ENCODE results near the gene NCAPD3. TPM values are rescaled to one million over a fixed set of nuclear protein-coding genes. Genes with fewer than 3 reads are reported as not detected.
A peak's percentile ranks its signal among the peaks of the same experiment; 100 is the strongest.
"Not testable (repeated sequence)": the region's sequence is repeated elsewhere in the genome, so short reads cannot be mapped to it uniquely, and the experiment has no call there.

The NCAPD3 gene
- total RNA-seq, 1 experiment from 2014 or later = 29.4 TPM

DNA sequence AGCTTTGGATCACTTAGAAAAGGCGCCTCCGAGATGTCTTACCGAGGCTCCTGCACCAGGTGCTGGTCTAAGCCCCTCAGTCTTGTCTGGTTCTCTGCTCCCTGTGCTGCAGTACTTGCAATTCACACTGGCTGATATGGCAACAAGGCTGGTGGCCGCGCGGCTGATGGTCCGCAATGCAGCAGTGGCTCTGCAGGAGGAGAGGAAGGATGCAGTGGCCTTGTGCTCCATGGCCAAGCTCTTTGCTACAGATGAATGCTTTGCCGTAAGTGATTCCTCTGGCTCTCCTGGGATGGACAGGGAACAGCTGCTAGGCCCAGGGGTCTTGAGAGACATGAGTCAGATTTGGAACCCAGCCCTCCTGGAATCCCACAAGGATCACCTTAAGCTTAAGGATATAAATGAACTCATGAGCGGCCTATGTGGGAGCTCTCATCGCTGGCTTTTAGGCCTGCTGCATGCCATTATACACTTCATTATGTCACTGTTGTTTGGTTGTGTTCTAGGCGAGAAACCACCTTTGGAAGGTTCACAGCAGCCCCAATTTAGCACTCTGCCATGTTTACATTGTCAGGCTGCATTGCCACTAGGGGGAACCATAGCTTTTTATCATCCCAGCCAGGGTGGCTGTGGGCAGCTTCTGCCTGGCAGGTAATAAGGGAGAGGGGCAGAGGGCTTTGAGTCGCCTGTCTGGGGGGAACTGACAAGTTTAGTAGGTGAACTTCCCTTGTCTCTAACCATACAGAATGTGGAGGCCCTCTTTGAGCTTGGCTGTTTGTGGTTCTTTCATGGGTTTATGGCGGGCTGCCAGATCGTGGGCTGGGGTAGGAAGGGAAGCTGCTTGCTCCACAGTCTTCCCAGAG, 38.1 kb upstream of the NCAPD3 start:
- no peak for DNase-seq (ENCODE audit: low read depth in 1 of 2, low spot score in 2 of 2)
- no peak overlapping the region for H3K27ac ChIP-seq
- no peaks in the 10 kb centered on the region for H3K27me3 ChIP-seq (replicated peaks)
- H3K4me3 ChIP-seq = no peak overlapping the region
- no peaks in the 10 kb centered on the region for H3K36me3 ChIP-seq
- H3K4me1 ChIP-seq (replicated peaks) = peaks cover 11% of the 10 kb centered on the region
- H3K9me3 ChIP-seq (replicated peaks) = no peaks in the 10 kb centered on the region

DNA sequence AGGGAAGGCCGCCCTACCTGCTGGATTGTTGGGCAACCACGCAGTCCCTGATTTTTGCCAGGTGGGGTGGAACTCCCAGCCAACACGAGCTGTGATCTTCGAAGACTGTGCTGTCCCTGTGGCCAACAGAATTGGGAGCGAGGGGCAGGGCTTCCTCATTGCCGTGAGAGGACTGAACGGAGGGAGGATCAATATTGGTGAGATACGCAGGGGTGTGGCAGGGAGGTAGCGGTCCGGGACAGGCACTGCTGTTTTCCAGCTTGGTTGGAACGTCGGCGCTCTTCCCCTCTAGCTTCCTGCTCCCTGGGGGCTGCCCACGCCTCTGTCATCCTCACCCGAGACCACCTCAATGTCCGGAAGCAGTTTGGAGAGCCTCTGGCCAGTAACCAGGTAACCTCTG, 37.2 kb upstream of the NCAPD3 start:
- H3K27ac ChIP-seq = no peak overlapping the region
- no peaks in the 10 kb centered on the region for H3K9me3 ChIP-seq (replicated peaks)
- no peak overlapping the region for H3K4me3 ChIP-seq
- peaks cover 3% of the 10 kb centered on the region for H3K4me1 ChIP-seq (replicated peaks)
- no peak for DNase-seq (ENCODE audit: low read depth in 1 of 2, low spot score in 2 of 2)
- no peaks in the 10 kb centered on the region for H3K27me3 ChIP-seq (replicated peaks)
- H3K36me3 ChIP-seq = no peaks in the 10 kb centered on the region

DNA sequence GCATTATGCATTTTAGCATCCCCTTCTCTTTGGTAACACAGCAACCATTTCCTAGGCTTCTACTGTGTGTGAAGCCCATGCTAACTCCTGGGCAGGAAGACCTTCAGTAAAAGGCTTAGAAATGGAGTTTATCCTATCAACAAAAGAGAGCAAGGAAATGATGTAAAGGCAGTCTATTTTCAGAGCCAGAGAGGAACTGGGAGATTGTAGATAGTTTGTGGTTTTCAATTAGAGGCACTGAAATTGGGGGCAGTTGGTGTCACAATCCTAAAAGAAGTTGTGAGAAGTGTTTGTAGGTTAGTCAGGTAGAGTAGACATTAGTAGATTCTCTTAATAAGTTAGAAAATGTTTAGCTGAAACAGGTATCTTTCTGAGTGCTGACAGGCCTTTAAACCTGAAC, 36.7 kb upstream of the NCAPD3 start:
- H3K4me3 ChIP-seq = no peak overlapping the region
- H3K27me3 ChIP-seq (replicated peaks) = no peaks in the 10 kb centered on the region
- H3K4me1 ChIP-seq (replicated peaks) = no peaks in the 10 kb centered on the region
- H3K9me3 ChIP-seq (replicated peaks) = no peaks in the 10 kb centered on the region
- no peak overlapping the region for H3K27ac ChIP-seq
- no peak for DNase-seq (ENCODE audit: low read depth in 1 of 2, low spot score in 2 of 2)
- H3K36me3 ChIP-seq = no peaks in the 10 kb centered on the region

DNA sequence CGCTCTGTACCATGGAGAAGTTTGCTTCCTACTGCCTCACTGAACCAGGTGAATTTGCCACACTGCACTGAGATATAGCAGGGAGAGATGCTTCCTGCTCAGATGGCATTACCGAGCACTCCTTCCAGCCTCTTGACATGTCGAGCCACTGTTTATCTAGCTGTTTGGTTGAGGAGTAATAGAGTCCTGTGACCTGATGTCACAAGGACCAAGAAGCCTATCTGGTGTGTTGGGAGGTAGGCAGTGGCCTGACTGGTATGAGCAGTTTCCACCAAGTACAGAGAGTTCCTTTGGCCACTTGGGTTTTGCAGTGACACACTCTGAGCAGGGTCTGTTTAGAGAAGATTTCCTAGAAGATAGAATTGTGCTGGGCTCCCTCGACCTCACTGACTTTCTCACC, 34.8 kb upstream of the NCAPD3 start:
- Histone ChIP-seq H3K27me3 (replicated peaks) (no peaks in the 10 kb centered on the region), H3K27ac (no peak overlapping the region), H3K4me3 (no peak overlapping the region), H3K36me3 (no peaks in the 10 kb centered on the region), H3K4me1 (replicated peaks) (no peaks in the 10 kb centered on the region; the same call in 1 of the 2 replicates), H3K9me3 (replicated peaks) (no peaks in the 10 kb centered on the region)
- DNase-seq (ENCODE audit: low read depth in 1 of 2, low spot score in 2 of 2) = no peak

DNA sequence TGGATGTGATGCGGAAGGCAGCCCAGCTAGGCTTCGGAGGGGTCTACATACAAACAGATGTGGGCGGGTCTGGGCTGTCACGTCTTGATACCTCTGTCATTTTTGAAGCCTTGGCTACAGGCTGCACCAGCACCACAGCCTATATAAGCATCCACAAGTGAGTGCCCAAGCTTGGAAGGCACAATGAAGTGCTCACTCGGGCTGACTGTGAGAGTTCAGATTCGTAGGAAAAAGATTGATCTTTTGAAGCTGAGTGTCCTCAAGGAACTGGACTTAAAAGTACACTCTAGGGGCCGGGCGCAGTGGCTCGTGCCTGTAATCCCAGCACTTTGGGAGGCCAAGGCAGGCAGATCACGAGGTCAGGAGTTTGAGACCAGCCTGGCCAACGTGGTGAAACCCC, 33.3 kb upstream of the NCAPD3 start:
- Histone ChIP-seq H3K9me3 (replicated peaks) (no peaks in the 10 kb centered on the region), H3K4me3 (no peak overlapping the region), H3K4me1 (replicated peaks) (no peaks in the 10 kb centered on the region; the same call in 1 of the 2 replicates), H3K27ac (no peak overlapping the region), H3K27me3 (replicated peaks) (no peaks in the 10 kb centered on the region), H3K36me3 (no peaks in the 10 kb centered on the region)
- no peak for DNase-seq (ENCODE audit: low read depth in 1 of 2, low spot score in 2 of 2)

DNA sequence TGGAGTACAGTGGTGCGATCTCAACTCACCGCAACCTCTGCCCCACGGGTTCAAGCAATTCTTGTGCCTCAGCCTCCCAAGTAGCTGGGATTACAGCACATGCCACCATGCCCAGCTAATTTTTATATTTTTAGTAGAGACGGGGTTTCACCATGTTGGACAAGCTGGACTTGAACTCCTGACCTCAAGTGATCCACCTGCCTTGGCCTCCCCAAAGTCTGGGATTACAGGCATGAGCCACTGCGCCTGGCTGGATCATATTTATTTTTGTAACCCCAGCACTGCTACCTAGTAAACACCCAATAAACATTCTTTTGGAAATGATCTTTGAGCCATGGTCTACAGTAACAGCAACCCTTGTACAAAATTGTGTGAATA, 31.4 kb upstream of the NCAPD3 start:
- not testable (repeated sequence) for H3K27me3 ChIP-seq (replicated peaks); H3K4me3 ChIP-seq; DNase-seq (ENCODE audit: low read depth in 1 of 2, low spot score in 2 of 2); H3K36me3 ChIP-seq; H3K4me1 ChIP-seq (replicated peaks); H3K27ac ChIP-seq; H3K9me3 ChIP-seq (replicated peaks)

DNA sequence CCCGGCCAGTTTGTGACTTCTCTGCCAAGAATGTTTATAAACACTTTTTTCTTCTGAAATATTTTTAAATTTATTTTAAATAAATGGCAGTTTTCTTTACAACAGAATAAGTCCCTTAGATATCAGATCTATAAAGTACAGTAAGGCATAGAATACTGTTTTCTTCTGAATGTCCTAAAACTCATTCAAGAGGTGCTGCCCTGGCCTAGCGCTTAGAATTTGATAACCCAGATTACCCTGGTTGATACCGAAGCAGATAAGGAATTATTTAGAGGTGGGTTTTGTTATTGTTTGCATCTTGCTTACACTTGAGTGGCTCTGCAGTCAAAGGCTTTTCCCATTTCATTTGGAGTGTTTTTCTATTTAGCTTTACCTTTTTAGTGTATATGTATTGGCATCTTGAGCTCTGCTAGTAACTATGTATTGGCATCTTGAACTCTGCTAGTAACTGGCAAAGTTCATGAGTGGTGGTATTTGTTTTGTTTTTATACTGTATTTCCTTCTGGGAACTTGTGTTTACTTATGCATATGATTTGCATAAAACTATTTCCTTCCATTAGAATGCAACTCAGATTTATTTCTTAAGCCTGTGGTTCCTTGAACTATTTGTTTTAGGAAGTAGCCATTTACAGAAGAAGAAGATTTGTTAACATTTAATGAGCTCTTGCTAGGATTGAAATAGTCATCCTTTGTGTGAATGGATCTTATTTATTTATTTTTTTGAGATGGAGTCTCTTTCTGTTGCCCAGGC, 30.8 kb upstream of the NCAPD3 start:
- no peaks in the 10 kb centered on the region for H3K9me3 ChIP-seq (replicated peaks)
- H3K4me3 ChIP-seq = peak overlapping the region; percentile 78
- no peaks in the 10 kb centered on the region for H3K36me3 ChIP-seq
- no peak overlapping the region for H3K27ac ChIP-seq
- H3K27me3 ChIP-seq (replicated peaks) = no peaks in the 10 kb centered on the region
- H3K4me1 ChIP-seq (replicated peaks) = no peaks in the 10 kb centered on the region; the same call in 1 of the 2 replicates
- no peak for DNase-seq (ENCODE audit: low read depth in 1 of 2, low spot score in 2 of 2)

DNA sequence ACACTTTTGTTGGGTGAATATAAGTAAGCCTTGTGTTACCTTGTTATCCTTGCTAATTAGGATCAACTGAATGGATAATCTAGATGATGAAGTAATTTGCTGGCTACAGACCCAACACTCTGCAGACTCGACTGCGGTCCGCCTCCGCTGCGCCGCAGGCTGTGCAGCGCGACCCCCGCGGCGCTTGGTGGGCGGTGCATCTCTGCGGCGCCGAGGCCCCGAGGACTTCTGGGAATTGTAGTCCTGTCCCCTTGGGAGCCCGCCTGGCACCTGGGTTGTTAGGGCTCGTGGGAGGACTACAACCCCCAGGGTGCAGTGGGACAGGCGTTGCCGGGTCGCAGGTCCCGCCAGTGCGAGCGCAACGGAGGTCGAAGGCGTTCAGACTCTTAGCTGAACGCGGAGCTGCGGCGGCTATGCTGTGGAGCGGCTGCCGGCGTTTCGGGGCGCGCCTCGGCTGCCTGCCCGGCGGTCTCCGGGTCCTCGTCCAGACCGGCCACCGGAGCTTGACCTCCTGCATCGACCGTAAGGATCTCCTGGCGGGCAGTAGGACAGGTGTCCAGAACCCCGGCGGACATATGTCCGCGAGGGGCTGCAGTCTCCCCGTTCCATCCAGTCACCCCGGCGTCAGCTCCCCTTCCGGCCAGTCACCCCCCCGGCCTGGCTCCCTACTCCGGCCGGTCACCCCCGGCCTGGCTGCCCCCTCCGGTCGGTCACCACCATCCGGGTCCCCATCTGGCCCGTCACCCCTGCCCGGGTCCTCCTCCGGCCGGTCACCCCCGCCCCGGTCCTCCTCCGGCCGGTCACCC, 29.6 kb upstream of the NCAPD3 start, which contains the start of the genes ACAD8 and THYN1:
ACAD8 (plus strand) TSS at position 381 of the 806 bp plus-strand sequence; CDS start at position 414, 33 bp downstream.
THYN1 (minus strand) TSS at position 165 of the 806 bp plus-strand sequence. CDS start 470 bp downstream, outside the sequence.
- peak; percentile 71 to 91 for DNase-seq (ENCODE audit: low read depth in 1 of 2, low spot score in 2 of 2)
- Histone ChIP-seq H3K4me1 (replicated peaks) (peaks cover 9% of the 10 kb centered on the region; the same call in 1 of the 2 replicates), H3K4me3 (peak within 1 kb of the TSS; percentile 78), H3K9me3 (replicated peaks) (no peaks in the 10 kb centered on the region), H3K27ac (no peak within 1 kb of the TSS), H3K27me3 (replicated peaks) (no peaks in the 10 kb centered on the region), H3K36me3 (peaks cover 6% of the 10 kb centered on the region)

DNA sequence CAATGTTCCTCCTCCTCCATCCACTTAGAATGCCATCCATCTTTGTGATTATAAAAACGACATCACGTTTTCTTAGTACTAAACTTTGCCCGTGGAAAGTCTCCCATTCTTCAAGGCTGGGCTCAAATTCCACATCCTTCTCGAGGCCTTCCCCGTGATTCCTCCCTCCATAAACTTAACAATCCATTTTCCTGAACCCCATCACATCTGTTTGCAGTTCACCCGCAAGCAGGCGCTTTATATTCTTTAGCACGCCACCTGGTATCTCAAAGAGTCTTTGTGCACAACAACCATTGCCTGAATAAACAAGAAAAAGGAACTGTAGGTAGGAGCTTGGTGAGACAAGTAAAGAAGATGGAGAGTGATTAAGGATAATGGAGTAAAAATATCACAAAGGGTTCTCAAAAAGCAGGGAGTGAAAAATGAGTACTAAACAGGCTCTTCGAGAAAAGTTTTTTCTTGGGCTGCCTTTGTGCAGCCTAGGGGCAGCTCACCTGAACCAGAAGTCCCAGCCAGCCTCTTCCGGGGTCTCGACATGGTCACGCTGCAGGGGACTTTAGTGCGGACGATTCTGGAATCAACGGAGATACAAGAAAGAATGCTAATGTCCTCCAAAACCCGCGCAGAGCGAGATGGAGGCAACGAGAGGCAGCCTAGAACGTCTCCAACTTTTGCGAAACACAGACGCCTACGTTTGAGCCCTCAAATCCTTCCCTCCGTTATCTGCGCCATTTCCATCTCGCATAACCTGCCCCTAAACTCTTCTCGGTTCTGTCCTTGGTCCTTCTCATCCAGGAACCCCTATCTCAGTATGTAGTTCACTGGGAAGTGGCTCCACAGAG, 28.8 kb upstream of the NCAPD3 start:
- no peaks in the 10 kb centered on the region for H3K9me3 ChIP-seq (replicated peaks)
- H3K27me3 ChIP-seq (replicated peaks) = no peaks in the 10 kb centered on the region
- no peak for DNase-seq (ENCODE audit: low read depth in 1 of 2, low spot score in 2 of 2)
- no peak overlapping the region for H3K27ac ChIP-seq
- H3K36me3 ChIP-seq = peaks cover 13% of the 10 kb centered on the region
- H3K4me1 ChIP-seq (replicated peaks) = peaks cover 9% of the 10 kb centered on the region; the same call in 1 of the 2 replicates
- H3K4me3 ChIP-seq = peak overlapping the region; percentile 78

DNA sequence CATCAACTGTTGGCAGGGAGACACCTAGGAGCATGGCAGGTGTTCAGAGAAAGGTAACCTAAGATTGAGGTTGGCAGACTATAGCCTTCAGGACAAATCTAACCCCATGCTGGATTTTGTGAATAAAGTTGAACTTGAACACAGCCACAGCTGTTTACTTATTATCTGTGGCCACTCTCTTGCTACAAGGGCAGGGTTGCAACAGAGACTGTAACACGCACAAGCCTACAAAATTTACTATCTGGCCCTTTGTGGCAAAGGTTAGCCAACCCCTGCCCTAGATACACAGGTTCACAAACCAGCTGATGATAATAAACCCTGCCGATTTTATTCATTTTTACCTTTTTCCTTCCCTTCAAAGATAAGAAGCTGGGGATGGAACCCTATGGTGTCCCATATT, 26.9 kb upstream of the NCAPD3 start:
- Histone ChIP-seq H3K27me3 (replicated peaks) (no peaks in the 10 kb centered on the region), H3K4me1 (replicated peaks) (peaks cover 9% of the 10 kb centered on the region; the same call in 1 of the 2 replicates), H3K4me3 (no peak overlapping the region), H3K27ac (no peak overlapping the region), H3K9me3 (replicated peaks) (no peaks in the 10 kb centered on the region), H3K36me3 (peaks cover 13% of the 10 kb centered on the region)
- no peak for DNase-seq (ENCODE audit: low read depth in 1 of 2, low spot score in 2 of 2)

DNA sequence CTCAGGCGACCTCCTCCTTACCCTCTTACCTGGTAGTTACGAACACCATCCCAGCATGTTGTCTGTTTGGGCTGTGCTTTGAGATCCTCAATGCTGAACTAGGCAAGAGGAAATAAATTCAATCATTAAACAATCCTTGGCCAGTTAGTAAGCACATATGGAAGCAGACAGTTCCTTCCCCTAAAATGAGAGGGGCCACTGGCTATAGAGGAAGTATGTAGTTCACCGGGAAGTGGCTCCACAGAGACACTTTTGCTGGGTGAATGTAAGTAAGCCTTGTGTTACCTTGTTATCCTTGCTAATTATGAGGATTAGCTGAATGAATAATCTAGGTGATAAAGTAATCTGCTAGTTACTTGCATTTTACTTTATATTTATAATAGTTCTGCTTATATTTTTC, 26.5 kb upstream of the NCAPD3 start:
- Histone ChIP-seq H3K9me3 (replicated peaks) (no peaks in the 10 kb centered on the region), H3K27me3 (replicated peaks) (no peaks in the 10 kb centered on the region), H3K4me3 (no peak overlapping the region), H3K27ac (no peak overlapping the region), H3K36me3 (peaks cover 13% of the 10 kb centered on the region), H3K4me1 (replicated peaks) (peaks cover 9% of the 10 kb centered on the region; the same call in 1 of the 2 replicates)
- DNase-seq (ENCODE audit: low read depth in 1 of 2, low spot score in 2 of 2) = no peak

DNA sequence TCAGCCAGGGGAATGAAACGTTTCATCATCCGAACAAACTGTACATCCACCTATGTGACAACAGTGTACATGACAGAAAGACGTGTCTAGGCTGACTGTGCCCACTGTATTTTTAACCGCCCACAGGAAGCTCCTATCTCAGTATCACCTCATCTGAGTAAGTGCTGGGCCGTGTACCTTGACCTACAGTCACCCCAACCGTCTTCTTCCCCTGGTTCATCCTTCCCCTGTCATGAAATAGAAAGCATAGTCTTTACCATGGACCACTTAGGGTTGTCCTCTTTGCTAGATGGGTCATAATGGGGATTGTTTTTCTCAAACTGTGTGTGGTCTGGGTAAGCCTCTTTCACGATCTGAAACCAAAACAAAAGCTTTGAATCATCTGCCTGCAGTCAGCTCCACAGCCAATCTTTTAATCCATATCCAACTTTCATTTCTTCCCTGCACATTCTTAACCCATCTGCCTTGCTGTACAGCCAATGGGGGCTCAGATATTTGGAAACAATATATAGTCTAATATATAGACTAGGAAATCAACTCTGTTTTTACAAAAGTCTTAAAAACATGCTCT, 25.2 kb upstream of the NCAPD3 start:
- peak in 1 of 2 experiments; percentile 31 for DNase-seq (ENCODE audit: low read depth in 1 of 2, low spot score in 2 of 2)
- Histone ChIP-seq H3K4me3 (no peak overlapping the region), H3K4me1 (replicated peaks) (peaks cover 9% of the 10 kb centered on the region; the same call in 1 of the 2 replicates), H3K27ac (no peak overlapping the region), H3K36me3 (peaks cover 13% of the 10 kb centered on the region), H3K27me3 (replicated peaks) (no peaks in the 10 kb centered on the region), H3K9me3 (replicated peaks) (no peaks in the 10 kb centered on the region)
